HG02973 (cell line): ENCODE results near the gene ZNF3.
"Not testable (repeated sequence)": the region's sequence is repeated elsewhere in the genome, so short reads cannot be mapped to it uniquely, and the experiment has no call there.

Experiments
- ATAC-seq: cut with Tn5 transposase; IDR thresholded peaks from one replicate; pipeline ENCODE4 v1.9.1; 2021; ENCODE audit warnings: moderate library complexity; ENCODE audit not compliant: unreplicated experiment

Gene ZNF3

DNA sequence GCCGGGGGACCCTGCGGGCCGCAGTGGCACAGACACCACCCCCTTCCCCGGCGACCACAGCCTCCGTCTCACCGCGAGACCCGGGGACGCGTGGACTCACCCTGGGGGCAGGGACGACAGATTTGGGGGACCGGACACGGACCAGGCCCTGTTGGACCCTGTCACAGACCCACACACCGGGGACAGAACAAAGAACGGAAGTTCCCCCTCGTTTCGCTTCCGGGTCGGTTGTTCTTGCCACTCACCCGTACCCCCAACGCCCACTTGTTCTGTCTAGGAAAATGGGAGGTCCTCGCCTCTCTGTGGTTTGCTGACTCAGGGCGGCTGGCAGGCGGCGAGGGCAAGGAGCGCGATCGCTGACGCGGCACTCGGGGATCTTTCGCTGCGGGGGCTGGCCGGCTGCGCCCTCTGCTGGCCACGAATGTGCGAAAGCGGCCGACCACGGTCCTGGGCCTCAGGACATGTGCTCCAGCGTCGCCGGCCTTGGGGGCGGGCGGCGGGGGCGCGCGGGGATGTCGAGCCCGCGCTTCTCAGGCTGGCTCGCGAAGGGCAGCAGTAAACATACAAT is at the start of gene ZNF3:
Gene ZNF3 (minus strand): TSS at position 189 of the 568 bp plus-strand sequence. CDS start 4,366 bp downstream, outside the sequence.
- peak; percentile 70 for ATAC-seq

GRCh38 chr7:100130608-100131453 is 49.3 kb upstream of the ZNF3 start:
- no peak for ATAC-seq

DNA sequence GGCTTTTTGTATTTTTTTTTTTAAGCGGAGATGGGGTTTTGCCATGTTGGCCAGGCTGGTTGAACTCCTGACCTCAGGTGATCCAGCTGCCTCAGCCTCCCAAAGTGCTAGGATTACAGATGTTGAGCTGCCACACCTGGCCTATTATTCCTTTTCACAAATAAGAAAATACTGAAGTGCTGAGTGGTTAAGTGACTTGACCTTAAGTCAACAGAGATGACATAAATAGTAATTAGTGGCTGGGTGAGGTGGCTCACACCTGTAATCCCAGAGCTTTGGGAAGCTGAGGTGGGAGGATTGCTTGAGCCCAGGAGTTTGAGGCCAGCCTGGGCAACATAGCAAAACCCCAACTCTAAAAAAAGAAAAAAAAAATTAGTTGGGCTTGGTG is 48.7 kb upstream of the ZNF3 start:
- ATAC-seq, result not testable (repeated sequence)

GRCh38 chr7:100128637-100128963 is 47.1 kb upstream of the ZNF3 start:
- no peak for ATAC-seq

GRCh38 chr7:100127866-100128636 is 46.5 kb upstream of the ZNF3 start:
- no peak for ATAC-seq

GRCh38 chr7:100126931-100127865 is 45.7 kb upstream of the ZNF3 start, which contains the start of gene MBLAC1:
Gene MBLAC1 (plus strand): TSS chr7:100126967. CDS start chr7:100127396, 429 bp downstream.
- peak; percentile 55 for ATAC-seq

GRCh38 chr7:100126239-100126930 is 44.9 kb upstream of the ZNF3 start:
- no peak for ATAC-seq

DNA sequence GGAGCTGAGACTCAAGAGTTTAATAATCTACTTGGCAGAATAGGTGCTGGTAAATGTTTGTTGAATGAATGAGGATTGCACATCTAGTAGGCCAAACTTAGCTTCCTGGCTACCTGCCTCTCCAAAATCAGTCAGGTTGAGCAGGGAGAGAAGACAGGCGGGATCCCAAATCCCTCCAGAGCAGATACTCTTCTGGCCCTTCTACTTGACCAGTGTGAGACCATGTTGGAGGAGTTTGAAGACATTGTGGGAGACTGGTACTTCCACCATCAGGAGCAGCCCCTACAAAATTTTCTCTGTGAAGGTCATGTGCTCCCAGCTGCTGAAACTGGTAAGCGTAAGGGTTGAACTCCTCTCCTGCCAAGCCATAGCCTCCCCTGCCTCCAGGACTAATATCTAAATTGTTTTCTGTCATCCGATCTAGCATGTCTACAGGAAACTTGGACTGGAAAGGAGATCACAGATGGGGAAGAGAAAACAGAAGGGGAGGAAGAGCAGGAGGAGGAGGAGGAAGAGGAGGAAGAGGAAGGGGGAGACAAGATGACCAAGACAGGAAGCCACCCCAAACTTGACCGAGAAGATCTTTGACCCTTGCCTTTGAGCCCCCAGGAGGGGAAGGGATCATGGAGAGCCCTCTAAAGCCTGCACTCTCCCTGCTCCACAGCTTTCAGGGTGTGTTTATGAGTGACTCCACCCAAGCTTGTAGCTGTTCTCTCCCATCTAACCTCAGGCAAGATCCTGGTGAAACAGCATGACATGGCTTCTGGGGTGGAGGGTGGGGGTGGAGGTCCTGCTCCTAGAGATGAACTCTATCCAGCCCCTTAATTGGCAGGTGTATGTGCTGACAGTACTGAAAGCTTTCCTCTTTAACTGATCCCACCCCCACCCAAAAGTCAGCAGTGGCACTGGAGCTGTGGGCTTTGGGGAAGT is 43.0 kb upstream of the ZNF3 start:
- no peak for ATAC-seq

DNA sequence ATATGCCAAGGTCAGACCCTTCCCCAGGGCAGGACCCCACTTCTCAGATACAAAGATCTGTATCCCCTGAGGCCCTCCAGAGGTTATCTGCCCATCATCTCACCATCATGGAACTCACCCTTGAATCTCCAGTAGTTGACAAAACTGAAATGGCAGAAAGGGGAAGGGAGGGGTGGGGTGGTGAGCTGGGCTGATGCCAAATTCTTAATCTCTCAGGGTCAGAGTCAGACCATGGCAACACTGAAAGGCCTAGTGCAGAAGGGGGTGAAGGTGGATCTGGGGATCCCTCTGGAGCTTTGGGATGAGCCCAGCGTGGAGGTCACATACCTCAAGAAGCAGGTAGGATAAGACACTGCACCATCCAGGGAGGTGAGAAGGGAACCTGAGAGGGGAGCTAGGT is 41.0 kb upstream of the ZNF3 start:
- no peak for ATAC-seq

DNA sequence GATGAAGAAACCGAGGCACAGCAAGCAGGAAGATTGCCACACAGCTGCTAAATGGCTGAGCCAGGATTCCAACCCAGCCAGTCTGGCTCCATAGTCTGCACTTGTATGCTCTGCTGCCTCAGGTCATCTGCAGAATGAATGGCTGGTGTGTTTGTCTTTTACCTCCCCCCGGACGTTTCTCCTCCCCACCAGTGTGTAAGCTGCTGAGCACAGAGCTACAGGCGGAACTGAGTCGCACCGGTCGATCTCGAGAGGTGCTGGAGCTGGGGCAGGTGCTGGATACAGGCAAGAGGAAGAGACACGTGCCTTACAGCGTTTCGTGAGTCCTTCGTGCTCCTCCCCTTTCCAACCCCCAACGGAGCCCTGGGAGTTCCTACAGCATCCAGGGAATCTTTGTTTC is 40.5 kb upstream of the ZNF3 start:
- no peak for ATAC-seq

DNA sequence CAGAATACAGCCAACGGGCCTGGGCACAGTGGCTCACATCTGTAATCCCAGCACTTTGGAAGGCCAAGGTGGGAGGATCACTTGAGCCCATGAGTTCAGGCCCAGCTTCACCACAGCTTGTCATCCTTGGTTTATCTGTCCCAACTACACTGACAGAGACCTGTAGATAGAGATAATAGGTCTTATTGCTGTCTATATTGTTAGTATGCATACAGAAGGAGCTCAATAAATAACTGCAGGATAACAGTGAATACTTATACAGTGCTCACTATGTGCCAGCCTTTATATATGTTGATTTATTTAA is 39.2 kb upstream of the ZNF3 start:
- ATAC-seq, result no peak

GRCh38 chr7:100119970-100120732 is 38.6 kb upstream of the ZNF3 start:
- peak; percentile 16 for ATAC-seq

DNA sequence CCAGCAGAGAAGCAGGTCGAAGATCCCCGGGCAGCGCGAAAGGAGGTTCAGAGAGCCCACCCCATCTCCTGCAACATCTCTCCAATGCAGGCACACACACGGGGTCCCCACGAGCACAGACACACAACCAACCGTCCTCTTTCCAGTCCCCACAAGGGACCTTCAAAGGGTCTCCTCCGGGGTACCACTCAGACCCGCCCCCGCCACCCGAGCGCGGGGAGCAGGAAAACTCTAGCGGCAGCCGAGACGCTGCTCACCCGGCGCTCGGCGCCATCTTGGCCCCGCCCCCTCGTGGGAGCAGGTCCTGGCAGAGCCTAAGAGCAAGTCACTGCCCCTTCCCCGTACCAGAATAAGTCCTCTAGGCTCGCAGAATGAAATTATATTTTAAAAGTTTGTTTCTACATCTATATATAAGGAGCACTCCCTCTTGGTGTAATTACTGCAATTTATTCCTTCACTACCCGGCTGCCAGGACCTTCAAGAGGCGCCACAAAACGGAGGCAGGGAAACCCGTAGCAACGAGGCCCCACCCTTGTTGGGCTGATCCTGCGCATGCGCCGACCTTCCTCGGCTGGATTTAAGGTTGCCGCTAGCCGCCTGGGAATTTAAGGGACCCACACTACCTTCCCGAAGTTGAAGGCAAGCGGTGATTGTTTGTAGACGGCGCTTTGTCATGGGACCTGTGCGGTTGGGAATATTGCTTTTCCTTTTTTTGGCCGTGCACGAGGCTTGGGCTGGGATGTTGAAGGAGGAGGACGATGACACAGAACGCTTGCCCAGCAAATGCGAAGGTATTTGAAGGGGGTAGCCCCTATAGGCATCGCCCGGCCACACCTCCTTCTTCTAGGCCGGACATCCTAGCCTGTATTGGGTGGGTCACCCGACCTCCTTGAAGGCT is 37.8 kb upstream of the ZNF3 start, which contains the start of the genes CNPY4 and TAF6:
Gene CNPY4 (plus strand): TSS at position 563 of the 898 bp plus-strand sequence. CDS start 111 bp downstream, at position 674.
Gene TAF6 (minus strand): TSS at position 287 of the 898 bp plus-strand sequence. CDS start 5,149 bp downstream, outside the sequence.
- peak; percentile 71 for ATAC-seq

DNA sequence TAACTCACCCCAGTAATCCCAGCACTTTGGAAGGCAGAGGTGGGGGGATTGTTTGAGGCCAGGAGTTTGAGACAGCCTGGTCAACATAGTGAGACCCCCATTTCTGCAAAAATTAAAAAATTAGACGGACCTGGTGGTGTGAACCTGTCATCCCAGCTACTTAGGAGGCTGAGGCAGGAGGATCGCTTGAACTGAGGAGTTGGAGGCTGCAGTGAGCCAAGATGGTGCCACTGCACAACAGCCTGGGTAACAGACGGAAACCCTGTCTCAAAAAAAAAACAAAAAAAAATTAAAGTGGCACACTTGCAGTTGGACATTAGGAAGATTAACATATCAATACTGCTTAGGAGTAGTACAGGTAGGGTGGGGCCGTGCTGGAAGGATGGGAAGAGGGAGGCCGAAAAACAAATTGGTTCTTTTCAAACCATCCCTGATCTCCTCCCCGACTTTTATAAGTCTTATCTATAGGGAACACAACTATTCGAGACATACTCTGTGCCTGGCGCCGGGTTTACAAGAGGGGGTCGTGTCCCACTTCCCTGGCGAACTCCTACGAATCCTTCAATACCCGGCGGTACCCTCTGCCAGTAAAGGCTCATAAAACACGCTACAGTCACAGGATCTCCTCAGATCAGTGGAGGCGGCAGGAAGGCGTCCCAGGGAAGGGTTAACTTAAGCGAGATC is 37.0 kb upstream of the ZNF3 start:
- no peak for ATAC-seq

GRCh38 chr7:100115026-100115425 is 33.5 kb upstream of the ZNF3 start:
- no peak for ATAC-seq

DNA sequence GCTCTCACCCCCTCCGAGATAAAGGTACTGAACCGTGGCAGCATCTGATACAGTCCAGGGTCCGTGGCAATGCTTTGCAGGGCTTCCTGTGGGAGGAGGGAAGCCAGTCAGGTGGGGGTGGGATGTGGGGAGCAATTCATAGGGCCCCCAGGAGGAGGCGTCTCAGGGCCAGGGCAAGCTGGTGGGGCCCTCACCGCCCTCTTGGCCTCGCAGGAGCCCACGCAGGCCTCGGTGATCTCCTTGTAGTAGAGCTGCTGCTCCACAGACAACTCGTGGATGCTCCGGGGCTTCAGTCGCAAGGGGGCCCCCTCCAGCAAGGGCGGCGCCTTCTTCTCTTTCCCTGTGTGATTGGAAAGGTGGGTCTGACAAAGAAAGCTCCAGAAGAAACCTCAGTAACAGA is 30.4 kb upstream of the ZNF3 start:
- ATAC-seq, result no peak

GRCh38 chr7:100111156-100111555 is 29.6 kb upstream of the ZNF3 start:
- no peak for ATAC-seq
